GM12874 (cell line): ENCODE results near the gene FMNL3.

ENCODE experiments used
- CTCF ChIP-seq: IDR thresholded peaks from 2 replicates; pipeline ENCODE4 v1.5.1; 2011; ENCODE audit warnings: low read depth, mild to moderate bottlenecking, control low read depth, low read length, moderate library complexity; ENCODE audit not compliant: insufficient read depth

Gene FMNL3

GRCh38 chr12:49648712-49649003 lies 58.5 kb downstream of the FMNL3 start:
- TF ChIP-seq CTCF: no peak

- TF ChIP-seq CTCF: no peak
Measured at GRCh38 chr12:49647827-49648711, 59.1 kb downstream of the FMNL3 start.

GRCh38 chr12:49646871-49647654 lies 60.1 kb downstream of the FMNL3 start:
- no peak for TF ChIP-seq CTCF

- TF ChIP-seq CTCF: no peak
Measured at GRCh38 chr12:49646331-49646830, 60.8 kb downstream of the FMNL3 start.

- TF ChIP-seq CTCF: no peak
Measured at GRCh38 chr12:49645146-49646039, 61.8 kb downstream of the FMNL3 start.

- peak; percentile 86 for TF ChIP-seq CTCF
Measured at GRCh38 chr12:49644620-49644994, 62.6 kb downstream of the FMNL3 start.
